Nephron (organoid): Measurements from ENCODE around the gene RPN1.

Experiments
- H3K27ac Mint-ChIP-seq, 3 experiments: 2 replicates each; pipeline ENCODE4 v1.8.0; 2020; ENCODE audit warnings: mixed read lengths in 3 of 3, mild to moderate bottlenecking in 2 of 3, moderate library complexity in 1 of 3
- H3K27me3 Mint-ChIP-seq: 2 replicates; pipeline ENCODE4 v1.8.0; 2021; ENCODE audit warnings: low read depth, mild to moderate bottlenecking, moderate library complexity, mixed read lengths
- H3K36me3 Mint-ChIP-seq: 2 replicates; pipeline ENCODE4 v1.8.0; 2020; ENCODE audit warnings: low read depth, mixed read lengths
- H3K4me1 Mint-ChIP-seq: 2 replicates; pipeline ENCODE4 v1.8.0; 2020; ENCODE audit warnings: mixed read lengths
- H3K4me3 Mint-ChIP-seq, 3 experiments: 2 replicates each; pipeline ENCODE4 v1.8.0; 2020; ENCODE audit warnings: mild to moderate bottlenecking in 3 of 3, mixed read lengths in 3 of 3, moderate library complexity in 2 of 3
- H3K9me3 Mint-ChIP-seq: 2 replicates; pipeline ENCODE4 v1.8.0; 2020; ENCODE audit warnings: mixed read lengths
- CTCF ChIP-seq, 3 experiments: fragments of 200-600 bp; sonication (generic); IDR thresholded peaks; one replicate each; pipeline ENCODE4 v1.5.0; 2021; ENCODE audit warnings: antibody characterized with exemption in 3 of 3; ENCODE audit not compliant: unreplicated experiment in 3 of 3

RPN1 gene

DNA sequence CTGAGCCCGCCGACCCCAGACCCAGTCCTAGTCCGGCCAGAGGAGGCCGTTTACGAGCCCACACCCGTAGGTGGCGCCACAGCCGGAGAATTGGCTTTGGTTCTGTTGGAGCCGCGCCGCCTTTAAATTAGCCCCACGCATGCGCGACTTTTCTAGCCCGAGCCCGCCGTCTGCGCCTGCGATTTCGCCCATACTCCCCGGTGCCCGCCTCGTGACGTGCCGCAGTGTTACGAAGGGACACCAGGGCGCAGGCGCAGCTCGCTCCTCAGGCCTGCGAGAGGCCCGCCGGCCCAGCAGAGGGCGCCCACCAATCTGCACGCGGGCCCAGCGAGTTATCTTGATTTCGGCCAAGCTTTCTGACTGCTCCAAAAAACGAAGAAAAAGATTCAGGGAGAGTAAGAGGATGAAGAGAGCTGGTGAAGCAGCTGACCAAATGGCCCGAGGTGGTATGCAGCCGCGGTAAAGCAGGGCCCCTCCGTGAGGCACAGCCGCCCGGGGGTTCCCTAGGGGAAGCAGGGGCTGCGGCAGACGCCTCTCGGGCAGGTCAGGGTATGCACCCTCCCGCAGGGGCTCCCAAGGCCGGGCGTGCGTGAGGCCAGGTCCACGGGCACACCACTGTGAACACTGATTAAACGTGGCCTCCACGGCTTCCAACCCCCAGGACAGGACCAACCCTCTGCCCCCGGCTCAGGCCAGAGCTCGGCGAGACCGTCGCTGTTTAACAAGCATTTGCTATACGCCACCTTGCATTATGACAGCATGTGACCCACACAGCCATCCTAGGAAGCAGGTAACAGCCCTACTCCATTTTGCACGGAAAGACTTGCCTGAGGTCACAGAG lies 32.8 kb downstream of the RPN1 start:
- H3K4me1 Mint-ChIP-seq = peaks cover 22% of the 10 kb centered on the region
- H3K36me3 Mint-ChIP-seq = peaks cover 32% of the 10 kb centered on the region
- TF ChIP-seq CTCF (IDR thresholded peaks at IDR 0.05; ENCODE audit: unreplicated experiment in 3 of 3) = peak in 2 of 3 experiments; percentile 88 to 96
- H3K4me3 Mint-ChIP-seq = peak overlapping the region; percentile 95 to 96 (median 96)
- no peaks in the 10 kb centered on the region for H3K9me3 Mint-ChIP-seq
- peak overlapping the region; percentile 80 to 95 (median 94) for H3K27ac Mint-ChIP-seq
- H3K27me3 Mint-ChIP-seq = no peaks in the 10 kb centered on the region

DNA sequence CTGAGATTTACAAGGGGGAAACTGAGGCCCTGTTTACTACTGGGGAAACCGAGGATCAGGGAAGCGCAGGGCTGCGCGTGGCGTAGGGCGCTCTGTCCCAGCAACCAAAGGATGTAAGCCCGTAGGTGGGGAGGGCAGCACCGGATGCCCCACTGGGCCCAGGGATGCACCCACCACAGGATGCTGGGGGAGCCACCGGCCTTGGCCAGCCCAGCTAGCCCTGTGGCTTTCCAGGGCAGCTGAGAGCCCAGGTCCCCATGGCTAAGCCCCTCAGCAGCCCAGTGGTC lies 33.4 kb downstream of the RPN1 start:
- H3K36me3 Mint-ChIP-seq = peaks cover 30% of the 10 kb centered on the region

DNA sequence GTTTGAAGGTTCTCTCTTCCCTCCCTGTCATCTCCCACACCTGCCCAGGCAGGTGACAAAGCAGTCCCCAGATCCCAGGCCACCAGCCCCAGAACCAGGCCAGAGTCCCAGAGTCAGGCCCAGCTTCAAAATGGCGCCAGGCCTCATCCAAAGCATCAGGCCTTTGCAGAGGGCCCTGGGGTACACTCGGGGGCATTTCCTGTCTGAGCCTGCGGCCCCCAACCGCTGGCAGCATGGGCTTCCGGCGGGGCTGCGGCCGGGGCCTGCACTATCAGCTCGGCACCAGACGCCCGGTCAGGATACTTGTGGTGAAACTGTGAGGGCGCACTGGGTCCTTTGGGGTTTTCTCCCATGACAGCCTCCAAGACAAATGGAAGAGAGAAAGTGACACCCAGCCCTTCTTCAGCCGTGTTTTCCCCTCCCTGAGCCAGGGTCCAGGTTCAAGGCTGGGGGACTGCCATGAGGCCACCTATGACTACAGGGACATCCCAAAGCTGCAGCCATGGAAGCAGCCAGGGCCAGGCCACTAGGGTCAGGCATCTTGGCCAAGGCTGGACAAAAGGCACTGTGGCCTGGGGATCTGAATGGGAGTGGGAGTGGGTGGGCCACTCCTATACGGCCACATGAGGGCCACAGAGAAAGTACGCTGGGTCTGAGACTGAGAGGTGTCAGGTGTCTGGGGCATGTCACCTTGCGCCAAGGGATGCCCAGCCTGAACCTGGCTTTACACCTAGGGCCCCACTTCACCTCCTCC lies 33.9 kb downstream of the RPN1 start:
- Mint-ChIP-seq H3K27me3 (no peaks in the 10 kb centered on the region), H3K9me3 (no peaks in the 10 kb centered on the region), H3K36me3 (peaks cover 25% of the 10 kb centered on the region), H3K27ac (no peak overlapping the region), H3K4me3 (peak overlapping the region; percentile 40 to 60 (median 48)), H3K4me1 (peaks cover 22% of the 10 kb centered on the region)
- TF ChIP-seq CTCF (IDR thresholded peaks at IDR 0.05; ENCODE audit: unreplicated experiment in 3 of 3) = no peak

More for the DNA sequence above, 33.4 kb downstream of the RPN1 start:
- H3K4me3 Mint-ChIP-seq = peak overlapping the region; percentile 95 to 96 (median 96)
- no peaks in the 10 kb centered on the region for H3K9me3 Mint-ChIP-seq
- no peak for TF ChIP-seq CTCF (IDR thresholded peaks at IDR 0.05; ENCODE audit: unreplicated experiment in 3 of 3)
- peaks cover 22% of the 10 kb centered on the region for H3K4me1 Mint-ChIP-seq
- H3K27ac Mint-ChIP-seq = peak overlapping the region in 1 of 3 experiments; percentile 94
- no peaks in the 10 kb centered on the region for H3K27me3 Mint-ChIP-seq

- H3K27ac Mint-ChIP-seq = no peak overlapping the region
- peaks cover 15% of the 10 kb centered on the region for H3K4me1 Mint-ChIP-seq
- H3K4me3 Mint-ChIP-seq = no peak overlapping the region
- no peaks in the 10 kb centered on the region for H3K9me3 Mint-ChIP-seq
- H3K27me3 Mint-ChIP-seq = no peaks in the 10 kb centered on the region
- no peak for TF ChIP-seq CTCF (IDR thresholded peaks at IDR 0.05; ENCODE audit: unreplicated experiment in 3 of 3)
- H3K36me3 Mint-ChIP-seq = peaks cover 5% of the 10 kb centered on the region
These were observed 36.5 kb downstream of the RPN1 start for GRCh38 chr3:128614076-128614475.

GRCh38 chr3:128613083-128613829 lies 37.4 kb downstream of the RPN1 start:
- TF ChIP-seq CTCF (IDR thresholded peaks at IDR 0.05; ENCODE audit: unreplicated experiment in 3 of 3) = no peak
- Mint-ChIP-seq H3K36me3 (no peaks in the 10 kb centered on the region), H3K4me3 (no peak overlapping the region), H3K4me1 (peaks cover 7% of the 10 kb centered on the region), H3K27ac (no peak overlapping the region), H3K27me3 (no peaks in the 10 kb centered on the region), H3K9me3 (no peaks in the 10 kb centered on the region)
